GDM1 (cell line): ENCODE measurements around the gene INTS11.

Source experiments
- DNase-seq: peaks from one replicate; lab custom pipeline; 2025; lab: John Stamatoyannopoulos, UW

Gene INTS11

GRCh38 chr1:1312450-1313314 is 11.8 kb downstream of the INTS11 start:
- no peak for DNase-seq

GRCh38 chr1:1311107-1312104 is 13.1 kb downstream of the INTS11 start:
- no peak for DNase-seq

DNA sequence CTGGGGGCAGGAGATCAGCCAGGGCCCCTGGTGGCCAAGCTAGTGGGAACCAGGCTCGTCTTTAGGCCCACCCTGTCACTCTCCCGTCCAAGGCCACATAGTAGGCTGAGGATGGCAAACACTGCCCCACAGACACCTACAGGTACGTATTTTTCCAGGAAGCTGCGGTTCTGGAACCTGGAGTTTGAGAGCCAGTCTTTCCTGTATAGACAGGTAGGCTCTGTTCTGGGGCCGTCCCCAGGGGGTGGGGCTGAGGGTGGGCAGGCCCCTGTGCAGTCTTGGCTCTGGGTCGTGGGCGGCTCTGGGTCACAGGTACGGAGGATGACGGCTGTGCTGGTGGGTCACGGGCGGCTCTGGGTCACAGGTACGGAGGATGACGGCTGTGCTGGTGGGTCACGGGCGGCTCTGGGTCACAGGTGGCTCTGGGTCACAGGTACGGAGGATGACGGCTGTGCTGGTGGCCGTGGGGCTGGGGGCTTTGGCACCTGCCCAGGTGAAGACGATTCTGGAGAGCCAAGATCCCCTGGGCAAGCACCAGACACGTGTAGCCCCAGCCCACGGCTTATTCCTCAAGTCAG is 13.9 kb downstream of the INTS11 start:
- DNase-seq, result no peak

DNA sequence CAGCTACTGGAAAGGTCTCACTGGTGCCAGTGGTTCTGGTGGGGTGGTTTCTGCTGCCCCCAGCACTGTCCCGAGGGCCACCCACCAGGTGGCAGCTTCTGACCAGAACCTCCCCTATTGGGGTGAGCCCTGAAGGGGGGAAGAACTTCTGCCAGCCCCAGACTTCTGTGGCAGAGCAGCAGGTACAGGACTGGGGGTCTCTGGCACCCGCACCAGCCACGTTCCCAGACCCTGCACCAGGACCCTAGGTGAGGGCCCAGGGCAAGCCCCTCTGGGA is 14.4 kb downstream of the INTS11 start:
- DNase-seq, result no peak

DNA sequence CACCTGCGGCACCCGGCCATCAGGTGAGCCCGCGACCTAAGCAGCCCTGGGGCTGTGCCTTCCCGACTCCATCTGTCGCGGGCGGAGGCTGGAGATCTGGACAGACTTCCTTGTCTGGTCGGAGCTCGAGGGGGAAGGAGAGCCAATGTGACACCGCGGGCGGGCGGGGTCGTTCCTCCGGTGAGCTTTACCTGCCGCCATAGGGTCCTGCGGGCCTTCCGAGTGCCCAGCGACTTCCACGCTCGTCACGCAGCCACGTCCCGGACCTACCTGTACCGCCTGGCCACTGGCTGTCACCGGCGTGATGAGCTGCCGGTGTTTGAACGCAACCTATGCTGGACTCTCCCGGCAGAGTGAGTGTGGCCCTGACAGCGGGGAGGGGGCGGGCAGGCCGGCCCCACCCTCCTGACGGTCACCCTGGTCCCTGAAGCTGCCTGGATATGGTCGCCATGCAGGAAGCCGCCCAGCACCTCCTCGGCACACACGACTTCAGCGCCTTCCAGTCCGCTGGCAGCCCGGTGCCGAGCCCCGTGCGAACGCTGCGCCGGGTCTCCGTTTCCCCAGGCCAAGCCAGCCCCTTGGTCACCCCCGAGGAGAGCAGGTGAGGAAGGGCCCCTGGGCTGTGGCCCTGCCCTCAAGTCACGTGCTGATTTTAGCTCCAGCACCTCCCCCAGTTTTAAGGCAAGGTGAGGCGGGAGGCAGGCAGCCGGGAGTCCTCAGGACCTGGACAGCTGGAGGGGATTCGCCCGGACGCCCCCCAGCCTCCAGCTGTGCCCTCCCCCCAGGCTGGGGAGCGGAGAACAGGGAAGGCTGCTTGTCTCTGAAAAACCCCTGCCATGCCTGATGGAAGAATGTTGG is 15.0 kb downstream of the INTS11 start:
- DNase-seq, result no peak

DNA sequence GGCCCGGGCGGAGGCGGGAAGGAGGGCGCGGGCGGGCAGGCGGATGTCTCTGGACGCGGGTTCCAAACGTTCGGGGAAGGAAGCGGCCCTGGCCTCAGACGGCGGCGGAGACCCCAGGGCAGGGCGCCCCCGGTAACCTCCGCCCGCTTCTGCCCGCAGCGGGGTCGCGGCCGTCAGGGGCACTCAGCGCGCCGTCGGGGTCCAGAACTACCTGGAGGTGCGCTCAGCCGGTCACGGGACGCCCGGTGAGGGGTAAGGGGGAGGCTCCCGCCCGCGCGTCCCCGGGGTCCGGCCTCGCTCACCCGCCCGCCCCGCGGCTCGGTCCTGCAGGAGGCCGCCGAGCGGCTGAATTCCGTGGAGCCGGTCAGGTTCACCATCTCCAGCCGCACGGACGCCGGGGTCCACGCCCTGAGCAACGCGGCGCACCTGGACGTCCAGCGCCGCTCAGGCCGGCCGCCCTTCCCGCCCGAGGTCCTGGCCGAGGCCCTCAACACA is 15.7 kb downstream of the INTS11 start:
- no peak for DNase-seq

DNA sequence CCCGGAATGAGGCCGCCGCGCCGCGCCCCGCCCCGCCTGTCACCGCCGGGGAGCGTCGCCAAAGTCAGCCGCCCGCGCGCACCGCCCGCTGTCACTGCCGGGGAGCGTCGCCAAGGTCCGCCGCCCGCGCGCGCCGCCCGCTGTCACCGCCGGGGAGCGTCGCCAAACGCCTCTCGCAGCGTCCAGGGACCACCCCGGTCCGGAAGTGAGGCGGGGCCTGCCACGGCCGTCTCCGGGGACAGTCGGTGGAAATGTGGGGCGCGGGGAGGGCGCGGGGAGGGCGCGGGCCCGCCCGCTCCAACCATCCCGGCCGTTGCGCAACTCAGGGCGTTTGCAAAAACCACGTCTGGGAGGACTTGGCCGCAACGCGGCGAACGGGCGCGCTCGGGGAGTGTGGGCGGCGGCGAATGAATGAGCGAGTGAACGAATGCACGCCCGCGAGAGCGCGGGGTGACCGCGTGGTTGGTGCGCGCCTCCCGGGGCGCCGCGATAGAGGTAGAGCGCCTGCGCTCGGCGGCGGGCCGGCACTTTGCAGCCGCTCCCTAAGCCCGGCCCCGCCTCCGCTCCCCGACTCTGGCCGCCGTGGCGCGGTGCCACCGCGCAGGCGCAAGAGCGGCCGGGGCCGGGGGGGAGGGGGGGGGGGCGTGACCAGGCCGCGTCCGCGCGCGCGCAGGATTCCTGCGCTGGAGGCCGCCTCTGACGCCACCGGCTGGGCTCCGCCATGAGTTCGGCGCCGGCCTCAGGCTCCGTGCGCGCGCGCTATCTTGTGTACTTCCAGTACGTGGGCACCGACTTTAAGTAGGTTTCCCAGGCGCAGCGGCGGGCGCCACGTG is 16.3 kb downstream of the INTS11 start, which contains the start of the genes ACAP3 and PUSL1:
Gene ACAP3, minus strand, starts transcription at position 8 of the 833 bp plus-strand sequence. CDS start 115 bp downstream, outside the sequence.
Gene PUSL1, plus strand, starts transcription at position 675 of the 833 bp plus-strand sequence. Its CDS starts 47 bp downstream, at position 722.
- DNase-seq, result peak; percentile 86

- no peak for DNase-seq
Observed at GRCh38 chr1:1307261-1307922, 17.1 kb downstream of the INTS11 start.

DNA sequence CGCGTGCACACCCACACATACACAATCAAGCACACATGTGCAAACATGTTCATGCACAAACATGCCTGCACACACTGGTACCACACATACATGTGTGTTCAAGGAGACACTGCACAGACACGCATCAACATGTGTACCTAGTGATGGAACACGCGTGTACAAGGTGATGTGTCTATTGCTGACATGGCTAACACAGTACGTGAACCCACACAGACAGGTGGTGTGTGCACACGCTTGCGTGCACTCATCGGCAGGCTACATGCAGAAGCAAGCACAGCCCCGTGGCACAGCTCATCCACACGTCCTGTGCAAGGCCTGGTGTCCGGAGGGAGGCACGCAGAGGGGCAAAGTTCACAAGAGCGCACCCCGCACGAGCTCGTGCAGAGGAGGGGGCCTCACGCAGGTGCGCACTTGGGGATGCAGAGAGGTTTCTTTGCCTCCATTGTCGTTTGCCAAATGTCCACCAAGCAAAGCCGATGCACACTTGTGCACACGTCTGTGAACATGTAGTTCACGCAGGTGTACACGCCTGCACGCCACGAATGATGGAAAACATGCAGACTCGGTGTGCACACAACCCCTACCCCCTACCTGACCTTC is 17.7 kb downstream of the INTS11 start:
- no peak for DNase-seq

DNA sequence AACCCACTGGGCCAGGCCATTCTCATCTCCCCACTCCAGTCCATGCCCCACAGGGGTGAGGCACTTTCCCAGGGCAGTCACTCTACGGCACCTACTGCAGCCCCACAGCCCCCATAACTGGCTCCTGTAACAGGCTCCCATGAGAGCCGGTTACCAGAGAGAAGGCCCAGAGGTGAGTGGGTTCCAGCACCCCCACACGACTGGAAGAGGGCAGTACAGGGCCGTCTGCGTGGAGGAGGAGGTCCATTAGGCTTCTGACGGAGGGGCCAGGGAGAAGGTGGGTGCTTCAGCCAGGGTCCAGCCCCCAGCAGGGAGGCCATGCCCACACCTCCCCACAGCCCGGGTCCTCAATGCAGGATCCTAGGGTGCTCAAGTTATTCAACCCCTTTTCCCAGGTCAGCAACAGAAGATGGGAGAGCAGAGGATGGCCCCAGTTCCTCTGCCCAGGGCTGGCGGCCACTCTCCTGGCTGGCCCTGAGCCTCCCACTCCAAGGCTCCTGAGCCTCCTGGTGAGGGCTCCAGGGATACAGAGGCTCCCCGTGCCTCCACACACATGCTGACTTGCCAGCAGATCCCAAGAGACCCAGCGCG is 18.3 kb downstream of the INTS11 start:
- no peak for DNase-seq

GRCh38 chr1:1305300-1306069 is 19.0 kb downstream of the INTS11 start:
- peak; percentile 76 for DNase-seq

- no peak for DNase-seq
Observed at GRCh38 chr1:1304331-1305299, 19.8 kb downstream of the INTS11 start.

DNA sequence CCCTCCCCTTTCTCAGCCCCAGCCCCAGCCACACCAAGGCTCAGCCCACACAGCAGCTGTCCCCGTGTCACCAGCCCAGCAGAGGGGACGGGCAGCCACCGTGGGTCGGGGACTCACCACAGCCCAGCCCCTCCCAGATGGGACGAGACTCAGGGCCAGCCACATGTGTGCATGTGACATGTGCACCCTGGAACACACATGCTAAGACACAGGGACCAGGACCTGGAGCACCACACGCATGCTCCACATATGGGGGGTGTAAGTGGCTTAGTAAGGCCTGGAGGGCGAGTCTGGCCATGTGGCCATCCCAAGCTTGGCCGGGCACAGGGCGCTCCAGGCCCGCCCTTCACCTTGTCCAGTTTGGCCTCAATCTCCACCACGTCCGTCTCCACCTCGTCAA is 20.7 kb downstream of the INTS11 start:
- DNase-seq, result no peak

- DNase-seq, result no peak
Observed at GRCh38 chr1:1302951-1303509, 21.4 kb downstream of the INTS11 start.

GRCh38 chr1:1302006-1302430 is 22.4 kb downstream of the INTS11 start:
- DNase-seq, result no peak

- no peak for DNase-seq
Observed at GRCh38 chr1:1300352-1300739, 24.1 kb downstream of the INTS11 start.
